Activated T-cell treated with anti-CD3 and anti-CD28 coated beads for 24 hours (primary cell): ENCODE measurements around the gene PALMD.

Source experiments
- DNase-seq: peaks from one replicate; pipeline ENCODE4 v3.0.0-alpha.2; 2020; ENCODE audit warnings: low read depth

PALMD gene

GRCh38 chr1:99700020-99700419 lies 54.1 kb downstream of the PALMD start:
- no peak for DNase-seq

- no peak for DNase-seq
Measured at GRCh38 chr1:99702221-99702620, 56.3 kb downstream of the PALMD start.

- DNase-seq, result no peak
Measured at GRCh38 chr1:99704356-99704816, 58.5 kb downstream of the PALMD start.

- DNase-seq, result no peak
Measured at GRCh38 chr1:99705385-99705784, 59.5 kb downstream of the PALMD start.

- DNase-seq, result peak; percentile 34
Measured at GRCh38 chr1:99707535-99708142, 61.7 kb downstream of the PALMD start.

- DNase-seq, result no peak
Measured at GRCh38 chr1:99710994-99711393, 65.1 kb downstream of the PALMD start.

GRCh38 chr1:99713006-99713405 lies 67.1 kb downstream of the PALMD start:
- no peak for DNase-seq

GRCh38 chr1:99717005-99717404 lies 71.1 kb downstream of the PALMD start:
- no peak for DNase-seq

- DNase-seq, result no peak
Measured at GRCh38 chr1:99723251-99723650, 77.3 kb downstream of the PALMD start.

GRCh38 chr1:99725996-99726395 lies 80.1 kb downstream of the PALMD start:
- no peak for DNase-seq

- DNase-seq, result no peak
Measured at GRCh38 chr1:99726407-99726806, 80.5 kb downstream of the PALMD start.

- DNase-seq, result no peak
Measured at GRCh38 chr1:99726818-99727217, 80.9 kb downstream of the PALMD start.

- no peak for DNase-seq
Measured at GRCh38 chr1:99727575-99728185, 81.8 kb downstream of the PALMD start.

- DNase-seq, result no peak
Measured at GRCh38 chr1:99728494-99729235, 82.8 kb downstream of the PALMD start.

GRCh38 chr1:99731384-99731783 lies 85.5 kb downstream of the PALMD start:
- no peak for DNase-seq

- DNase-seq, result no peak
Measured at GRCh38 chr1:99735852-99736251, 89.9 kb downstream of the PALMD start.

- no peak for DNase-seq
Measured at GRCh38 chr1:99737016-99737415, 91.1 kb downstream of the PALMD start.

GRCh38 chr1:99738858-99739465 lies 93.0 kb downstream of the PALMD start:
- DNase-seq, result no peak

- DNase-seq, result no peak
Measured at GRCh38 chr1:99740141-99740540, 94.2 kb downstream of the PALMD start.
